Measurements from ENCODE around the gene NUDT16. TPM values are rescaled to one million over a fixed set of nuclear protein-coding genes. Genes with fewer than 3 reads are reported as not detected.
"Not testable (repeated sequence)": the region's sequence is repeated elsewhere in the genome, so short reads cannot be mapped to it uniquely, and the experiment has no call there.

NUDT16 gene
- total and polyA plus RNA-seq, 8 donors: 15.3 to 81.1 (median 24.3) TPM

GRCh38 chr3:131360191-131360755 lies 21.3 kb upstream of the NUDT16 start:
- no peak for DNase-seq
- 68 to 86% (median 82%) methylated on average over 4 of the region's 4 CpGs for WGBS, 5 donors
- intact Hi-C loops (cut with DNase I; ENCODE audit: low total_unique reads): no loop called here
- peak overlapping the region in 1 of 5 donors; percentile 0 for H3K27ac ChIP-seq
- no peaks in the 10 kb centered on the region for H3K9me3 ChIP-seq
- no peaks in the 10 kb centered on the region for H3K27me3 ChIP-seq
- no peaks in the 10 kb centered on the region for H3K36me3 ChIP-seq
- H3K4me1 ChIP-seq: peaks cover 9 to 27% (median 18%) of the 10 kb centered on the region in 4 donors
- TF ChIP-seq CTCF (IDR thresholded peaks at IDR 0.05) (no peak), POLR2A (IDR thresholded peaks at IDR 0.05) (no peak), EP300 (IDR thresholded peaks at IDR 0.05) (no peak), POLR2AphosphoS5 (IDR thresholded peaks at IDR 0.05) (no peak)
- H3K4me3 ChIP-seq: no peak overlapping the region

GRCh38 chr3:131361066-131361463 lies 20.5 kb upstream of the NUDT16 start:
- peaks cover 9 to 27% (median 18%) of the 10 kb centered on the region in 4 donors for H3K4me1 ChIP-seq
- peak overlapping the region; percentile 77 to 89 (median 85) for H3K27ac ChIP-seq
- H3K27me3 ChIP-seq; H3K36me3 ChIP-seq; intact Hi-C loops (cut with DNase I; ENCODE audit: low total_unique reads); H3K9me3 ChIP-seq: not testable (repeated sequence)
- WGBS, 5 donors: 49 to 64% (median 58%) methylated on average over 7 of the region's 7 CpGs
- DNase-seq: peak in 1 of 2 donors; percentile 27
- H3K4me3 ChIP-seq: peak overlapping the region; percentile 50 to 61 (median 57)

GRCh38 chr3:131361464-131362421 lies 19.8 kb upstream of the NUDT16 start:
- peak; percentile 96 to 97 for DNase-seq
- intact Hi-C loops (cut with DNase I; ENCODE audit: low total_unique reads): no loop called here

GRCh38 chr3:131363275-131363674 lies 18.3 kb upstream of the NUDT16 start:
- intact Hi-C loops (cut with DNase I; ENCODE audit: low total_unique reads): no loop called here
- no peak for DNase-seq
- Histone ChIP-seq H3K9me3 (no peaks in the 10 kb centered on the region), H3K27ac (no peak overlapping the region), H3K36me3 (no peaks in the 10 kb centered on the region), H3K4me1 (peaks cover 9 to 27% (median 18%) of the 10 kb centered on the region in 4 donors), H3K27me3 (no peaks in the 10 kb centered on the region), H3K4me3 (no peak overlapping the region)
- 61 to 84% (median 80%) methylated on average over 3 of the region's 3 CpGs for WGBS, 5 donors
- TF ChIP-seq CTCF (IDR thresholded peaks at IDR 0.05) (no peak), POLR2AphosphoS5 (IDR thresholded peaks at IDR 0.05) (no peak), POLR2A (IDR thresholded peaks at IDR 0.05) (no peak), EP300 (IDR thresholded peaks at IDR 0.05) (no peak)

More at GRCh38 chr3:131361464-131362421, 19.8 kb upstream of the NUDT16 start:
- no peaks in the 10 kb centered on the region for H3K36me3 ChIP-seq
- TF ChIP-seq POLR2AphosphoS5 (IDR thresholded peaks at IDR 0.05) (peak in 2 of 3 donors; percentile 65 to 72), EP300 (IDR thresholded peaks at IDR 0.05) (no peak), CTCF (IDR thresholded peaks at IDR 0.05) (no peak), POLR2A (IDR thresholded peaks at IDR 0.05) (peak in 1 of 4 donors; percentile 81)
- H3K4me1 ChIP-seq: peaks cover 9 to 27% (median 18%) of the 10 kb centered on the region in 4 donors
- WGBS, 5 donors: 4 to 21% (median 7%) methylated on average over 14 to 64 of the region's 64 CpGs
- H3K27ac ChIP-seq: peak overlapping the region; percentile 77 to 89 (median 85)
- no peaks in the 10 kb centered on the region for H3K27me3 ChIP-seq
- no peaks in the 10 kb centered on the region for H3K9me3 ChIP-seq
- peak overlapping the region; percentile 50 to 61 (median 57) for H3K4me3 ChIP-seq
